HUES6 (cell line): ENCODE measurements around the gene TEKT1.

Experiments
- H3K27ac ChIP-seq: 2 replicates; pipeline ENCODE4 v1.7.0; 2013; ENCODE audit warnings: low read depth, mild to moderate bottlenecking, low read length, inconsistent platforms
- H3K27me3 ChIP-seq: 2 replicates; pipeline ENCODE4 v1.6.1; 2013; ENCODE audit warnings: low read length; ENCODE audit not compliant: control insufficient read depth, insufficient read depth
- H3K36me3 ChIP-seq: 2 replicates; pipeline ENCODE4 v1.6.1; 2013; ENCODE audit warnings: low read length; ENCODE audit not compliant: control insufficient read depth, insufficient read depth
- H3K4me1 ChIP-seq: 2 replicates; pipeline ENCODE4 v1.6.1; 2013; ENCODE audit warnings: low read length; ENCODE audit not compliant: control insufficient read depth, insufficient read depth
- H3K4me3 ChIP-seq: 2 replicates; pipeline ENCODE4 v1.5.1; 2013; ENCODE audit warnings: low read depth, low read length
- H3K9ac ChIP-seq: one replicate; pipeline ENCODE4 v1.6.1; 2013; ENCODE audit warnings: mild to moderate bottlenecking, low read length
- H3K9me3 ChIP-seq: 2 replicates; pipeline ENCODE4 v1.6.1; 2013; ENCODE audit warnings: low read depth, low read length; ENCODE audit not compliant: control insufficient read depth, insufficient read depth

The TEKT1 gene

DNA sequence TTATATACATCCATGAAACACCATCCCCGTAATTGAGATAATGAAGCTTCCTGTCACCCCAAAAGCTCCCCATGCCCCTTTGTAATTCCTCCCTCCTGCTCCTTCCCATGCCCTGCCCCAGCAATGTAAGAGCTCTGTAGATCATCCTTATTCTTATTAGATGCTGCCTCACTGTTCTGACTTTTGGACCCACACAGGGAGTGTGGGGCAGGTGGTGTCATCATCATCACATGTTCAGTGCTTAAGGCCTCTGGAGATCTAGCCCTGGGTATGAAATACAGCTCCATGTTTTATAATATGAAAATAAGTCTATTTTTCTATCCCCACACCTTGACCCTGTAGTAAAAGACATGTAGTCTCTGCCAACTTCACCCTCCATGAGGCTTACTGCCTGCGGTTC, 73.8 kb downstream of the TEKT1 start:
- no peak overlapping the region for H3K9ac ChIP-seq
- H3K4me1 ChIP-seq, result peaks cover 23% of the 10 kb centered on the region
- no peaks in the 10 kb centered on the region; the same call in 1 of the 2 replicates for H3K27me3 ChIP-seq
- H3K36me3 ChIP-seq, result no peaks in the 10 kb centered on the region
- no peak overlapping the region for H3K27ac ChIP-seq
- no peaks in the 10 kb centered on the region for H3K9me3 ChIP-seq
- no peak overlapping the region for H3K4me3 ChIP-seq

DNA sequence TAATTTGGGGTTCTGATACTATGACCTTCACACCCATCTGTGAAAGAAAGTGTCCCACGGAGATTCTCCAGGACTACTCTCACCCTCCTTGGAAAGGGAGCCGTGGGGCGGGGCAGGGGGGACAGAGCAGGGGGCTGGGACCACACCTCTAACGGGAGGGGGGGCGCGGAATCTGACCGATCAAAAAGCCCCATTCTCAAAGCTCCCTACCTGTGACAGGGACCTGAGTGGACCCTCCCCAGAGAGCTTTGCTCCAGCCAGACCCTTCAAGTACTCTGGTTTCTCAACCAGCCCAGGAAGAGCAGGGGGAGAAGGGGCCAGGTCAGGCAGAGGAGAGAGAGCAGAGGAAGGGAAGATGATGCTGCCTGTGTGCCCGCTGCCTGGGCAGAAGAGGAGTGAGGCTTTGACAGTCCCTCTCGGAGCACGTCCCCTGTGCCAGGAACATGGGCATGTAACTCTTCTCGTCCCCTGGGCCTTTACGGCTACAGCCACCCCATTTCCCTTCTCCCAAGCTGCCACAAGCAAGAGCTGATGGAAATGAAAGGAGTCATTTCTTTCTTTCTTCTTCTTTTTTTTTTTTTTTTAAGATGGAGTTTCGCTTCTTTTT, 75.0 kb downstream of the TEKT1 start:
- Histone ChIP-seq H3K4me3 (no peak overlapping the region), H3K9me3 (no peaks in the 10 kb centered on the region), H3K27me3 (no peaks in the 10 kb centered on the region; the same call in 1 of the 2 replicates), H3K4me1 (peaks cover 28% of the 10 kb centered on the region), H3K9ac (no peak overlapping the region), H3K36me3 (no peaks in the 10 kb centered on the region), H3K27ac (no peak overlapping the region)

DNA sequence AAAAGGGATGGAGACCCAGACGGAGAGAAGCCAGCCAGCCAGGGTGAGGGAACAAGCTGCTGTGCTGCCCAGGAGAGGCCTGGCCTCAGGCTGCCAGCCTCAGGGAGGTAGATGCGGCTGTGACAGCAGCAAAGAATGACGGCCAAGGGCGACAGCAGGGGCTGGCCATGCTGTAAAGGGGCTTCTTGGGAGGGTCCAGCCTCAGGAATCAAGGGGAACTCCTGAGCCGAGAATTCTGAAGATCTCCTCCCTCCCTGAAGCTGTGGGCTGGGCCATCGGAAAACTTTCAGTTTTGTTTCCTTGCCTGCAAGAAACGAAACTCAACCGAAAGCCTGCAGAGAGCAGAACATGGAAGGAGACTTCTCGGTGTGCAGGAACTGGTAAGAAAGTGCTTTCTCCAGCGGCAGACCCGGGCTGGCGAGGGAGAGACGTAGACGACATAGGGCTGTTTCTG, 75.8 kb downstream of the TEKT1 start, which contains the start of gene XAF1:
TSS of gene XAF1 (plus strand) at position 316 of the 454 bp plus-strand sequence. CDS start at position 349, 33 bp downstream.
- Histone ChIP-seq H3K27me3 (no peaks in the 10 kb centered on the region; the same call in 1 of the 2 replicates), H3K27ac (no peak within 1 kb of the TSS), H3K4me3 (no peak within 1 kb of the TSS), H3K9ac (no peak within 1 kb of the TSS), H3K4me1 (peaks cover 28% of the 10 kb centered on the region), H3K9me3 (no peaks in the 10 kb centered on the region), H3K36me3 (no peaks in the 10 kb centered on the region)

DNA sequence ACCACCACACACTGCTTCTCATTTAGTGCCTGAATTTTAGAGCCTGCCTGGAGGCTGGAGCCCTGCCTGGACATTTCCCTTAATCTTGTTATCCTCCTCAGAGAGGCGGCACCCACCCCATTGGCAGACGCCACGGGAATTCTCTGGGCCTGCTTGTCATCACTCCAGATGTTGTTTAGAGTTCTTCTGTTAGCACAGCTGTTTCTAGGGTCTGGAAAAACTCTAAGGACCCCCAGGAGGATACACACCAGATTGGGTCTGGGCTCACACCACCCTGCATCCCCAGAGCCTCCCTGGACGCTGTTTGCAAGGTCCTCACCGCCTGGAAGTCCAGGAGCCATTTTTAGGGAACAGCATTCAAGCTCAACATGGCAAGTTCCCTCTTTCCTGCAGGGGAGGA, 76.2 kb downstream of the TEKT1 start:
- peaks cover 28% of the 10 kb centered on the region for H3K4me1 ChIP-seq
- no peak overlapping the region for H3K9ac ChIP-seq
- no peaks in the 10 kb centered on the region for H3K9me3 ChIP-seq
- H3K36me3 ChIP-seq, result no peaks in the 10 kb centered on the region
- no peaks in the 10 kb centered on the region; the same call in 1 of the 2 replicates for H3K27me3 ChIP-seq
- H3K27ac ChIP-seq, result no peak overlapping the region
- no peak overlapping the region for H3K4me3 ChIP-seq

DNA sequence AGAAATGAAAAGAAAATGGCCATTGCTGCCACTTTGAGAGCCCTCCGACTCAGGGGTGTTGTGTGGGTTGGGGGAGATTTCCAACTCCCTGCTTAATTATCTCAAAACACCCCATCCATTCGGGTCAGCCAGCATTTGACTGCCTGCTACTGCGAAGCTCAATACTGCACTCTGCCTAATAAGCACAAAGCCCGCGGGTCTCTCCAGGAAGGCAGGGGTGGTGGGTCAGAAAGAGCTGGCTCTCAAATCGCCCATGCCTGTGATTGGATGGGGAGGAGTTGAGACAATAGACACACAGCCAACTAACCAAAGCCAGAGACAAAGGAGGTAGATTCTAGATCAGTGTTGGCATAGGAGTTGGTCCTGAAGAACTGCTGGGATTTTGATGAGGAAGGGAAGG, 78.0 kb downstream of the TEKT1 start:
- no peaks in the 10 kb centered on the region for H3K9me3 ChIP-seq
- peaks cover 19% of the 10 kb centered on the region for H3K4me1 ChIP-seq
- no peak overlapping the region for H3K4me3 ChIP-seq
- H3K27ac ChIP-seq, result no peak overlapping the region
- no peak overlapping the region for H3K9ac ChIP-seq
- H3K36me3 ChIP-seq, result no peaks in the 10 kb centered on the region
- H3K27me3 ChIP-seq, result no peaks in the 10 kb centered on the region; the same call in 1 of the 2 replicates

DNA sequence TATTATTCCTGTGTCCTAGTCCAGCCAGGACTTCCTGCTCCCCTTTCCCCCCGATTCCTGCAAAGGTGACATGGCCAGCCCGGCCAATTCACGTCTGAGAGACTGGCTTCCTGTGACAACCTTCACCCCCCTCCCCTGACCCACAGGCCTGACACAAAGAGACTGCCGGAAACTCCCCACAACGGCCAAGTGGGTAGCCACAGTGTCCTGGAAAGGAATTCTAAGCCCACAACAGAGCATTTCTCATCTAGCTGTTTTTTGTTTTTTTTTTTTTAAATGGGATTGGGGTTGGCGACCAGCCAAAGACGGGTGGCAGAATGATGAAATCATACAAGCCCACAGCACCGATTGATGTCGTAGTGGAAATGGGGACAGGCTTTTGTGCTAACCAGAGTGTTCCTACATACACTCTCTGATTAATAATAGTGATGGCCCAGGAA, 78.5 kb downstream of the TEKT1 start:
- no peaks in the 10 kb centered on the region for H3K9me3 ChIP-seq
- no peaks in the 10 kb centered on the region for H3K36me3 ChIP-seq
- H3K9ac ChIP-seq, result no peak overlapping the region
- no peaks in the 10 kb centered on the region; the same call in 1 of the 2 replicates for H3K27me3 ChIP-seq
- H3K4me1 ChIP-seq, result peaks cover 19% of the 10 kb centered on the region
- H3K27ac ChIP-seq, result no peak overlapping the region
- no peak overlapping the region for H3K4me3 ChIP-seq

DNA sequence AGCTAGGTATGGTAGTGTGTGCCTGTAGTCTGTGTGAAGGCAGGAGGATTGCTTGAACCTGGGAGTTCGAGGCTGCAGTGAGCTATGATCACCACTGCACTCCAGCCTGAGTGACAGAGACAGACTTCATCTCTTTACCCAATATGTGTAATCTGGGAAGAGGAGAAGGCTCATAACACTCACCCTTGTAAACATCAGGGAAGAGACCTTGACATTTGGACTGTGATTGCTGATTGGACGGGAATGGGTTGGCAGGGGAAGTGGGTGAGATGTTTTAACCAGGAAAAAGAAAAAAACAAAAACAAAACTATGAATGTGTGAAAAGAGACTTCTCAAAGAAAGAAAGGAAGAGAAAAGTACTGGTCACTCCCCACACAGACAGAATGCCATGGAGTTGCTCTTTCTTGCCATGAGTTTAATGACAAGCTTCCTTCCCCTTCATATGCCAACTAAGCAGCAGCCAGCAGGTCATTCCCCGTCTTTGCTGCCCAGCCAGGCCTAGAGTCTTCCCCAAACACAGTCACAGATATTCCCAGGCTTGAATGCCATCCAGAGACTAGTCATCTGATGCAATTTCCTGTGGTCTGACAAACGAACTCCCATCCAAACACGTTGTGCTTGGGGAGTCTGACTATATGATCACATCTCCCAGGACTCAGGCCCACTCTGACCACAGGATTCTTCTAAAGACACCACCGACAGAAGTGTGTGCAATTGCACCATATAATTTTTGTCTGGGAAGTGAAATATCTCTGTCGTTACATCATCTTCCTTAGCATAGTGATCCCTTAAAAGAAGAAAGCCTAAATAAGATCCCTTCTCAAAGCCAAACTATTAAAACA, 79.2 kb downstream of the TEKT1 start:
- no peak overlapping the region for H3K4me3 ChIP-seq
- no peak overlapping the region for H3K9ac ChIP-seq
- no peak overlapping the region for H3K27ac ChIP-seq

DNA sequence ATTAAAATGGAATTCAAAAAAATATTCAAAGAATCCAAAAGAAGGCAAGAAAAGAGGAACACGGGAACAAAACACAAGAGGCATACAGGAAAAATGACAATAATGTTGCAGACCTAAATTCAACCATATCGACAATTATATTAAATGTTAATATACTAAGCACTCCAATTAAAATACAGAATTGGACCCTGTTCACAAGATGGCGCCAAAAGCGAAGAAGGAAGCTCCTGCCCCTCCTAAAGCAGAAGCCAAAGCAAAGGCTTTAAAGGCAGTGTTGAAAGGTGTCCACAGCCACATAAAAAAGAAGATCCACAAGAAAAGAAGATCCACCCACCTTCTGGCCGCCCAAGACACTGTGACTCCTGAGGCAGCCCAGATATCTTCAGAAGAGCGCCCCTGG, 82.0 kb downstream of the TEKT1 start:
- Histone ChIP-seq H3K27me3 (no peaks in the 10 kb centered on the region), H3K9me3 (no peaks in the 10 kb centered on the region), H3K9ac (no peak overlapping the region), H3K4me3 (no peak overlapping the region), H3K36me3 (no peaks in the 10 kb centered on the region), H3K4me1 (peaks cover 15% of the 10 kb centered on the region), H3K27ac (no peak overlapping the region)

More for the DNA sequence above, 79.2 kb downstream of the TEKT1 start:
- Histone ChIP-seq H3K9me3 (no peaks in the 10 kb centered on the region), H3K36me3 (no peaks in the 10 kb centered on the region), H3K27me3 (no peaks in the 10 kb centered on the region; the same call in 1 of the 2 replicates), H3K4me1 (peaks cover 19% of the 10 kb centered on the region)

DNA sequence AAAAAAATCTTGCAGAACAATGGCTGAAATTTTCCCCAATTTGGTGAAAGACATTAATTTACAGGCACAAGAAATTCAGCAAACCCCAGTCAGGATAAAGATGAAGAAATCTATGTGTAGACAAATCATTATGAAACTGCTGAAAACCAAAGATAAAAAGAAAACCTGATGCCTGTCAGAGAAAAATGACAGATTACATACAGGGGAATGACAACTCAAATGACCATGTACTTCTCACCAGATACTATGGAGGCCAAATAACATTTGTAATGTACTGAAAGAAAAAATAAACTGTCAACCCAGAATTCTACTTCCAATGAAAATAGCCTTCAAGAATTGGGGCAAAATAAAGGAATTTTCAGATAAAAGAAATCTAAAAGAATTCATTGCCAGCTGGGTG, 82.9 kb downstream of the TEKT1 start:
- no peaks in the 10 kb centered on the region for H3K36me3 ChIP-seq
- peaks cover 2% of the 10 kb centered on the region; the same call in 1 of the 2 replicates for H3K27me3 ChIP-seq
- H3K4me3 ChIP-seq, result no peak overlapping the region
- peaks cover 13% of the 10 kb centered on the region for H3K4me1 ChIP-seq
- H3K9me3 ChIP-seq, result no peaks in the 10 kb centered on the region
- H3K27ac ChIP-seq, result no peak overlapping the region
- H3K9ac ChIP-seq, result no peak overlapping the region
